ENCODE results near the gene CFAP74. TPM values are rescaled to one million over a fixed set of nuclear protein-coding genes. Genes with fewer than 3 reads are reported as not detected.

The CFAP74 gene
- total RNA-seq, 4 donors from 2014 or later = 0.13 TPM; not detected in 3

GRCh38 chr1:1916851-1917251, 86.7 kb downstream of the CFAP74 start:
- Histone ChIP-seq H3K4me1 (peaks cover 7 to 18% of the 10 kb centered on the region in 2 donors), H3K27me3 (no peaks in the 10 kb centered on the region), H3K27ac (no peak overlapping the region), H3K4me3 (replicated peaks in 1 of 3) (no peak overlapping the region), H3K9me3 (no peaks in the 10 kb centered on the region), H3K36me3 (no peaks in the 10 kb centered on the region)
- intact Hi-C loops (cut with DNase I) = no loop called here
- no peak for TF ChIP-seq CTCF (IDR thresholded peaks at IDR 0.05)
- no peak for TF ChIP-seq POLR2A (IDR thresholded peaks at IDR 0.05)
- DNase-seq = no peak
- 55 to 69% methylated on average over 5 to 15 of the region's 19 CpGs for WGBS, 2 donors

GRCh38 chr1:1915911-1916840, 87.4 kb downstream of the CFAP74 start:
- no peak overlapping the region for H3K27ac ChIP-seq
- intact Hi-C loops (cut with DNase I) = no loop called here
- H3K4me1 ChIP-seq = peaks cover 7 to 18% of the 10 kb centered on the region in 2 donors
- 91 to 93% methylated on average over 13 to 19 of the region's 23 CpGs for WGBS, 2 donors
- H3K4me3 ChIP-seq (replicated peaks in 1 of 3) = no peak overlapping the region
- no peak for DNase-seq
- no peaks in the 10 kb centered on the region for H3K36me3 ChIP-seq
- no peaks in the 10 kb centered on the region for H3K27me3 ChIP-seq
- no peaks in the 10 kb centered on the region for H3K9me3 ChIP-seq
- TF ChIP-seq POLR2A (IDR thresholded peaks at IDR 0.05) = no peak
- TF ChIP-seq CTCF (IDR thresholded peaks at IDR 0.05) = no peak

- Histone ChIP-seq H3K27me3 (no peaks in the 10 kb centered on the region), H3K9me3 (no peaks in the 10 kb centered on the region), H3K27ac (no peak within 1 kb of the TSS), H3K4me1 (peaks cover 7 to 18% of the 10 kb centered on the region in 2 donors), H3K4me3 (replicated peaks in 1 of 3) (no peak within 1 kb of the TSS), H3K36me3 (no peaks in the 10 kb centered on the region)
- 83 to 84% methylated on average over 13 to 14 of the region's 15 CpGs for WGBS, 2 donors
- TF ChIP-seq CTCF (IDR thresholded peaks at IDR 0.05) (no peak), POLR2A (IDR thresholded peaks at IDR 0.05) (no peak)
- intact Hi-C loops (cut with DNase I) = no loop called here
- no peak for DNase-seq
These were observed 88.5 kb downstream of the CFAP74 start, which contains the start of gene CALML6 for GRCh38 chr1:1914971-1915692. TSS of gene CALML6 (plus strand) at chr1:1915260. CDS start at chr1:1915281, 21 bp downstream.

- intact Hi-C loops (cut with DNase I) = no loop called here
- H3K9me3 ChIP-seq = no peaks in the 10 kb centered on the region
- no peak overlapping the region for H3K27ac ChIP-seq
- no peak for DNase-seq
- 73 to 79% methylated on average over 9 to 12 of the region's 20 CpGs for WGBS, 2 donors
- H3K4me3 ChIP-seq (replicated peaks in 1 of 3) = no peak overlapping the region
- peaks cover 12 to 18% of the 10 kb centered on the region in 2 donors for H3K4me1 ChIP-seq
- H3K27me3 ChIP-seq = no peaks in the 10 kb centered on the region
- TF ChIP-seq CTCF (IDR thresholded peaks at IDR 0.05) (no peak), POLR2A (IDR thresholded peaks at IDR 0.05) (no peak)
- H3K36me3 ChIP-seq = no peaks in the 10 kb centered on the region
These were observed 89.2 kb downstream of the CFAP74 start for GRCh38 chr1:1914101-1914970.

All from thyroid gland (tissue), 4 donors.